Pancreas (tissue), 10 donors: ENCODE results near the gene LIMK1. TPM values are rescaled to one million over a fixed set of nuclear protein-coding genes. Genes with fewer than 3 reads are reported as not detected.

ENCODE experiments used
- ATAC-seq, 4 donors: fragments of 200-7000 bp; cut with Tn5 transposase; one replicate each; pipeline versions ENCODE4 v1.8.0 to v1.9.1; 2020; ENCODE audit warnings: mild to moderate bottlenecking in 4 of 4, moderate library complexity in 4 of 4
- DNase-seq, 6 donors: peaks; one replicate each; pipeline ENCODE4 v3.0.0-alpha.2; 2020
- FAIRE-seq: peaks from 2 replicates; lab custom pipeline; 2012; peaks lifted over from hg19 to GRCh38; lab: Jason Lieb, UNC
- H3K27ac ChIP-seq, 4 donors: fragments of 200-600 bp; sonication (generic); 1 replicate in 3 of 4; 2 replicates in 1 of 4; pipeline versions ENCODE4 v1.5.0 to v1.8.0; 2020
- H3K27me3 ChIP-seq, 4 donors: fragments of 200-600 bp; one replicate each; pipeline ENCODE4 v1.8.0; 2021
- H3K36me3 ChIP-seq, 3 donors: fragments of 200-600 bp; sonication (generic) in 1 of 3; one replicate each; pipeline versions ENCODE4 v1.5.0 to v1.8.0; 2020 to 2021
- H3K4me1 ChIP-seq, 3 donors: fragments of 200-600 bp; one replicate each; pipeline ENCODE4 v1.8.0; 2021
- H3K4me3 ChIP-seq, 4 donors: fragments of 200-600 bp; sonication (generic) in 2 of 4; one replicate each; pipeline versions ENCODE4 v1.5.0 to v1.8.0; 2020 to 2021
- H3K9me3 ChIP-seq, 4 donors: fragments of 200-600 bp; one replicate each; pipeline ENCODE4 v1.8.0; 2021
- WGBS, 2 donors: extraction: QIAGEN DNeasy Blood & Tissue Kit; methylation state at CpG; one replicate each; pipeline ENCODE4 v1.1.7; 2013; 5-methylcytosine and 5-hydroxymethylcytosine counted together
- intact Hi-C, 3 donors: fragments of 100-400 bp; cut with DNase I; formaldehyde crosslinking; loops; one replicate each; pipeline versions ENCODE4 v1.11.1 to v1.14.2; 2022
- polyA plus RNA-seq, 2 donors: library from polyadenylated mRNA; stranded (reverse); fragments of 200-250 nt; gene quantifications; one replicate each; pipeline ENCODE4 v1.2.3, GENCODE V29; 2013
- total RNA-seq, 6 donors: library from RNA; stranded (reverse); fragmentation: NEBNext Ultra II Directional in 4 of 6; extraction: Animal tissue kit (Norgen Biotek cat#: 25700) in 4 of 6; gene quantifications; one replicate each; pipeline versions ENCODE4 v1.2.1 to v1.2.4, GENCODE V29; 2021 to 2023
- TF ChIP-seq, protein P1 (sequence below), 4 donors: fragments of 200-600 bp; sonication (generic) in 3 of 4; IDR thresholded peaks; one replicate each; pipeline versions ENCODE4 v1.5.0 to v1.8.0; 2021; ENCODE audit warnings: antibody characterized with exemption in 4 of 4
- donor health status: healthy with polysubstance abuse.
- donor health status: DM: no; HTN: no; CAD: no; lungs with moderate emphysema.
- donor health status: DM: no; HTN: no; CAD: no.
- donor health status: control.
- donor health status: control.
- donor health status: Bipolar disorder and iron deficiency.
- donor health status: DM: yes; HTN: yes; CAD: no.
- donor health status: DM: no; HTN: no; CAD: no.
- donor health status: DM: no; HTN: no; CAD: no.
- donor health status: DM: yes; HTN: yes; CAD: no.

Gene LIMK1
- total and polyA plus RNA-seq, 8 donors: 4.9 to 22.6 (median 8.5) TPM

GRCh38 chr7:74068378-74069085 lies 15.1 kb upstream of the LIMK1 start:
- DNase-seq: peak in 1 of 6 donors; percentile 78
- H3K4me3 ChIP-seq: no peak overlapping the region
- H3K27me3 ChIP-seq: no peaks in the 10 kb centered on the region
- peaks cover 0 to 1% (median 0%) of the 10 kb centered on the region in 3 donors for H3K36me3 ChIP-seq
- no peak overlapping the region for H3K27ac ChIP-seq
- intact Hi-C loops: loop anchor here in 2 of 3 donors (1.0 to 10.0 kb wide), 4 partner anchors 106 to 332 kb away; partner anchors contain the start of gene EIF4H (in 1 of the 2)
- TF ChIP-seq, protein P1, sequence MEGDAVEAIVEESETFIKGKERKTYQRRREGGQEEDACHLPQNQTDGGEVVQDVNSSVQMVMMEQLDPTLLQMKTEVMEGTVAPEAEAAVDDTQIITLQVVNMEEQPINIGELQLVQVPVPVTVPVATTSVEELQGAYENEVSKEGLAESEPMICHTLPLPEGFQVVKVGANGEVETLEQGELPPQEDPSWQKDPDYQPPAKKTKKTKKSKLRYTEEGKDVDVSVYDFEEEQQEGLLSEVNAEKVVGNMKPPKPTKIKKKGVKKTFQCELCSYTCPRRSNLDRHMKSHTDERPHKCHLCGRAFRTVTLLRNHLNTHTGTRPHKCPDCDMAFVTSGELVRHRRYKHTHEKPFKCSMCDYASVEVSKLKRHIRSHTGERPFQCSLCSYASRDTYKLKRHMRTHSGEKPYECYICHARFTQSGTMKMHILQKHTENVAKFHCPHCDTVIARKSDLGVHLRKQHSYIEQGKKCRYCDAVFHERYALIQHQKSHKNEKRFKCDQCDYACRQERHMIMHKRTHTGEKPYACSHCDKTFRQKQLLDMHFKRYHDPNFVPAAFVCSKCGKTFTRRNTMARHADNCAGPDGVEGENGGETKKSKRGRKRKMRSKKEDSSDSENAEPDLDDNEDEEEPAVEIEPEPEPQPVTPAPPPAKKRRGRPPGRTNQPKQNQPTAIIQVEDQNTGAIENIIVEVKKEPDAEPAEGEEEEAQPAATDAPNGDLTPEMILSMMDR (IDR thresholded peaks at IDR 0.05): no peak
- H3K4me1 ChIP-seq: no peaks in the 10 kb centered on the region
- no peak for FAIRE-seq
- WGBS, 2 donors: 83 to 91% methylated on average over 20 of the region's 20 CpGs
- no peak for ATAC-seq
- H3K9me3 ChIP-seq: no peaks in the 10 kb centered on the region

- Histone ChIP-seq H3K27ac (no peak overlapping the region), H3K27me3 (no peaks in the 10 kb centered on the region), H3K36me3 (no peaks in the 10 kb centered on the region), H3K9me3 (no peaks in the 10 kb centered on the region), H3K4me1 (no peaks in the 10 kb centered on the region), H3K4me3 (no peak overlapping the region)
- no peak for FAIRE-seq
- WGBS, 2 donors: 90 to 94% methylated on average over 16 of the region's 16 CpGs
- no peak for ATAC-seq
- TF ChIP-seq, protein P1 (IDR thresholded peaks at IDR 0.05): no peak
- peak in 1 of 6 donors; percentile 74 for DNase-seq
- intact Hi-C loops: loop anchor here in 2 of 3 donors (5.0 to 10.0 kb wide), 3 partner anchors 106 to 138 kb away; partner anchors contain the start of gene EIF4H (in 1 of the 2)
Measured at GRCh38 chr7:74069086-74069541, 14.5 kb upstream of the LIMK1 start.

- no peaks in the 10 kb centered on the region for H3K9me3 ChIP-seq
- DNase-seq (no peak), FAIRE-seq (no peak), ATAC-seq (no peak)
- H3K27me3 ChIP-seq: no peaks in the 10 kb centered on the region
- intact Hi-C loops: loop anchor here in 2 of 3 donors (5.0 to 10.0 kb wide), 3 partner anchors 105 to 137 kb away; partner anchors contain the start of gene EIF4H (in 1 of the 2)
- H3K4me1 ChIP-seq: no peaks in the 10 kb centered on the region
- TF ChIP-seq, protein P1 (IDR thresholded peaks at IDR 0.05): no peak
- no peaks in the 10 kb centered on the region for H3K36me3 ChIP-seq
- WGBS, 2 donors: 72 to 74% methylated on average over 11 of the region's 11 CpGs
- H3K27ac ChIP-seq: no peak overlapping the region
- no peak overlapping the region for H3K4me3 ChIP-seq
Measured at GRCh38 chr7:74069790-74070618, 13.6 kb upstream of the LIMK1 start.

DNA sequence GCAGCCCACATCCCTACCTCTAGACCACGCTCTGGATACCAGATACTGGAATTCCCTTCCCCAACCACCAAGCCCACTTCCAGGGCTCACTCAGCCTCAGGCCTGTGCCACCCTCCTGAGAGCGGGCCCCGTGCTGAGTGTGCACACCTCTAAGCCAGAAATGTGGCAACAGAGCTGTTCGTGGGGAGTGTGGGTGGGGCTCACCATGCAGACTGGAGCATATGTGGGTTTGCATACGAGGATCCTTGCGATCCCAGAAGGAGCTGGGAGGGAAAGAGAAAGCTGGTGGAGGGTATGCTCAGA lies 13.0 kb upstream of the LIMK1 start:
- no peak for ATAC-seq
- FAIRE-seq: no peak
- 54 to 60% methylated on average over 6 of the region's 6 CpGs for WGBS, 2 donors
- no peaks in the 10 kb centered on the region for H3K27me3 ChIP-seq
- intact Hi-C loops: no loop called here
- DNase-seq: peak in 1 of 6 donors; percentile 50
- H3K27ac ChIP-seq: no peak overlapping the region
- no peak overlapping the region for H3K4me3 ChIP-seq
- H3K9me3 ChIP-seq: no peaks in the 10 kb centered on the region
- TF ChIP-seq, protein P1 (IDR thresholded peaks at IDR 0.05): no peak
- H3K4me1 ChIP-seq: no peaks in the 10 kb centered on the region
- H3K36me3 ChIP-seq: no peaks in the 10 kb centered on the region
